GM08714 (cell line): Measurements from ENCODE around the gene TMSB15A.
A peak's percentile ranks its signal among the peaks of the same experiment; 100 is the strongest.
"Not testable (repeated sequence)": the region's sequence is repeated elsewhere in the genome, so short reads cannot be mapped to it uniquely, and the experiment has no call there.

Experiments used
- H3K4me3 ChIP-seq: fragments of 200-500 bp; sonication (Bioruptor generic); 2 replicates; pipeline ENCODE4 v1.5.1; 2014; ENCODE audit warnings: mild to moderate bottlenecking, low read length, inconsistent platforms
- ZNF274 ChIP-seq: IDR thresholded peaks from 2 replicates; pipeline ENCODE4 v1.6.1; 2012; ENCODE audit warnings: mild to moderate bottlenecking, low read depth, low read length

The TMSB15A gene

GRCh38 chrX:102515975-102516941, at the start of gene TMSB15A:
Gene TMSB15A (minus strand): TSS chrX:102516739.
- no peak for TF ChIP-seq ZNF274
- no peak within 1 kb of the TSS for H3K4me3 ChIP-seq

- no peak for TF ChIP-seq ZNF274
Observed at GRCh38 chrX:102560423-102561068, 44.0 kb upstream of the TMSB15A start.

GRCh38 chrX:102558607-102559006, 42.1 kb upstream of the TMSB15A start:
- H3K4me3 ChIP-seq: no peak overlapping the region
- TF ChIP-seq ZNF274: no peak

More at GRCh38 chrX:102560423-102561068, 44.0 kb upstream of the TMSB15A start:
- no peak overlapping the region for H3K4me3 ChIP-seq

GRCh38 chrX:102548231-102548630, 31.7 kb upstream of the TMSB15A start:
- no peak for TF ChIP-seq ZNF274
- H3K4me3 ChIP-seq: no peak overlapping the region

GRCh38 chrX:102546828-102547493, 30.4 kb upstream of the TMSB15A start:
- peak overlapping the region; percentile 23; the same call in 1 of the 2 replicates for H3K4me3 ChIP-seq

GRCh38 chrX:102546175-102546574, 29.6 kb upstream of the TMSB15A start:
- H3K4me3 ChIP-seq: not testable (repeated sequence)

More at GRCh38 chrX:102546828-102547493, 30.4 kb upstream of the TMSB15A start:
- TF ChIP-seq ZNF274: no peak

- TF ChIP-seq ZNF274: no peak
- H3K4me3 ChIP-seq: no peak overlapping the region
Observed at GRCh38 chrX:102535958-102536357, 19.4 kb upstream of the TMSB15A start.

- H3K4me3 ChIP-seq: no peak overlapping the region
- TF ChIP-seq ZNF274: no peak
Observed at GRCh38 chrX:102517326-102517725, 787 bp upstream of the TMSB15A start.

- no peak for TF ChIP-seq ZNF274
- H3K4me3 ChIP-seq: no peak overlapping the region
Observed at GRCh38 chrX:102514536-102514935, 2.0 kb downstream of the TMSB15A start.

- no peak for TF ChIP-seq ZNF274
- no peak overlapping the region for H3K4me3 ChIP-seq
Observed at GRCh38 chrX:102498732-102499131, 17.8 kb downstream of the TMSB15A start.

GRCh38 chrX:102491766-102492165, 24.8 kb downstream of the TMSB15A start:
- TF ChIP-seq ZNF274: no peak
- no peak overlapping the region for H3K4me3 ChIP-seq

- H3K4me3 ChIP-seq: not testable (repeated sequence)
Observed at GRCh38 chrX:102478765-102479164, 37.8 kb downstream of the TMSB15A start.

GRCh38 chrX:102471762-102472220, 44.7 kb downstream of the TMSB15A start, which contains the start of gene TCP11X2:
Gene TCP11X2 (minus strand): TSS chrX:102471812.
- H3K4me3 ChIP-seq: not testable (repeated sequence)

GRCh38 chrX:102470215-102470614, 46.3 kb downstream of the TMSB15A start:
- not testable (repeated sequence) for H3K4me3 ChIP-seq
